ENCODE measurements around the gene SIRPG. TPM values are rescaled to one million over a fixed set of nuclear protein-coding genes. Genes with fewer than 3 reads are reported as not detected.
"Not testable (repeated sequence)": the region's sequence is repeated elsewhere in the genome, so short reads cannot be mapped to it uniquely, and the experiment has no call there.

SIRPG gene
- under 1 TPM in 3 of 4 donors, not detected in 1; 0.19 to 0.29 (median 0.20) TPM for total RNA-seq
- not detected for polyA plus RNA-seq
- long read RNA-seq, donor 1 = 0 reads
- long read RNA-seq, donor 2 = 0 reads
- long read RNA-seq, donor 3 = 0 reads
- long read RNA-seq, donor 4 = 0 reads

GRCh38 chr20:1657556-1658334 is at the start of gene SIRPG:
SIRPG (minus strand) TSS chr20:1657779; CDS start chr20:1657714, 65 bp downstream.
- ATAC-seq = no peak
- WGBS = 60% methylated on average over 5 of the region's 5 CpGs
- Histone ChIP-seq H3K4me1 (ENCODE audit: control insufficient read depth, insufficient read depth, low read length) (no peaks in the 10 kb centered on the region), H3K4me3 (ENCODE audit: low read length) (no peak within 1 kb of the TSS), H3K27me3 (ENCODE audit: control insufficient read depth, insufficient read depth) (no peaks in the 10 kb centered on the region), H3K9me3 (ENCODE audit: control insufficient read depth, low read length) (no peaks in the 10 kb centered on the region), H3K27ac (ENCODE audit: low read length) (no peak within 1 kb of the TSS)
- no peak for DNase-seq
- intact Hi-C loops (cut with DNase I) = no loop called here

GRCh38 chr20:1706887-1707286 is 49.3 kb upstream of the SIRPG start:
- H3K27ac ChIP-seq (ENCODE audit: low read length); H3K4me1 ChIP-seq (ENCODE audit: control insufficient read depth, insufficient read depth, low read length); DNase-seq; intact Hi-C loops (cut with DNase I); ATAC-seq; H3K9me3 ChIP-seq (ENCODE audit: control insufficient read depth, low read length); H3K4me3 ChIP-seq (ENCODE audit: low read length); H3K27me3 ChIP-seq (ENCODE audit: control insufficient read depth, insufficient read depth): not testable (repeated sequence)
- WGBS = 89% methylated on average over 13 of the region's 13 CpGs

DNA sequence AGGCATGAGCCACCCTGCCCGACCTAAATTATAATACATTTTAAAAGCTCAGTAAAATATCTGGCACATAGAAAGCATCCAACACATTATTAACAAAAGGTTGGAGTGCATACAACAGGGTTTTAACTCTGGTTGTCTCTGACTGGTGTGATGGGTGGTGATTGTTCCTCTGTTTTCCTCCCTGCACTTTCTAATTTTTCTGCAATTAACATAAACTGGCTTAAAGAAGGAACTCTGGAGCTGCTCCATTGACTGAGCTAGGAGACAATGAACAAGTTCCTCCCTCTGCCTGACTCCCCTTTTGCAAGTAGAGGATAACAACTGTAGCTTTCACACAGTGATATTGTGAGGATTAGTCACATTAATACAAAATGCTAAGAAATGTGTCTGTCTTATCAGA is 48.5 kb upstream of the SIRPG start:
- no peak overlapping the region for H3K27ac ChIP-seq (ENCODE audit: low read length)
- ATAC-seq (no peak), DNase-seq (no peak)
- intact Hi-C loops (cut with DNase I) = no loop called here
- no peak overlapping the region for H3K4me3 ChIP-seq (ENCODE audit: low read length)
- H3K27me3 ChIP-seq (ENCODE audit: control insufficient read depth, insufficient read depth) = no peaks in the 10 kb centered on the region
- H3K4me1 ChIP-seq (ENCODE audit: control insufficient read depth, insufficient read depth, low read length) = no peaks in the 10 kb centered on the region
- 70% methylated on average over 1 of the region's 1 CpG for WGBS
- no peaks in the 10 kb centered on the region for H3K9me3 ChIP-seq (ENCODE audit: control insufficient read depth, low read length)

DNA sequence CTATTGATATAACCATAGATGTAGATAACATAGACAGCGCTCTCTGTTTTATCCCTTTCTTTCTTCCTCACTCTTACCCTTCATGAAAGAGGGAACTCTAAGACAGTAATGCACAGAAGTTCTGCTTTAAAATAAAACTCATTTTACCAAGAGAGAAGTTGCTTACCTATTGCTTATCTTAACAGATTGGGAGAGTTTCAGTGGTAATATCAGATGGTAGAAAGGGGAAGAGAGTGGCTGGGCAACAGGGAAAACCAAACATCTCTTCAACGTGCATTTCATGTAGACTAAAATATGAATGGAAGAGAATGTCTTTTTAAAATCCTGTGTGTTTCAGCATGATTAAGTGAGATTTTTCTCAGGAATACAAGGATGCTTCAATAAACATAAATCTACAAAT is 45.3 kb upstream of the SIRPG start:
- Histone ChIP-seq H3K4me3 (ENCODE audit: low read length) (no peak overlapping the region), H3K4me1 (ENCODE audit: control insufficient read depth, insufficient read depth, low read length) (no peaks in the 10 kb centered on the region), H3K27ac (ENCODE audit: low read length) (no peak overlapping the region), H3K9me3 (ENCODE audit: control insufficient read depth, low read length) (no peaks in the 10 kb centered on the region), H3K27me3 (ENCODE audit: control insufficient read depth, insufficient read depth) (no peaks in the 10 kb centered on the region)
- DNase-seq (no peak), ATAC-seq (no peak)
- WGBS = 84% methylated on average over 2 of the region's 2 CpGs
- intact Hi-C loops (cut with DNase I) = no loop called here

GRCh38 chr20:1702328-1702727 is 44.7 kb upstream of the SIRPG start:
- no peaks in the 10 kb centered on the region for H3K4me1 ChIP-seq (ENCODE audit: control insufficient read depth, insufficient read depth, low read length)
- no peak overlapping the region for H3K27ac ChIP-seq (ENCODE audit: low read length)
- no peak for DNase-seq
- no peaks in the 10 kb centered on the region for H3K9me3 ChIP-seq (ENCODE audit: control insufficient read depth, low read length)
- intact Hi-C loops (cut with DNase I) = no loop called here
- no peak overlapping the region for H3K4me3 ChIP-seq (ENCODE audit: low read length)
- whole genome bisulfite sequencing = 66% methylated on average over 2 of the region's 2 CpGs
- H3K27me3 ChIP-seq (ENCODE audit: control insufficient read depth, insufficient read depth) = no peaks in the 10 kb centered on the region
- ATAC-seq = no peak

DNA sequence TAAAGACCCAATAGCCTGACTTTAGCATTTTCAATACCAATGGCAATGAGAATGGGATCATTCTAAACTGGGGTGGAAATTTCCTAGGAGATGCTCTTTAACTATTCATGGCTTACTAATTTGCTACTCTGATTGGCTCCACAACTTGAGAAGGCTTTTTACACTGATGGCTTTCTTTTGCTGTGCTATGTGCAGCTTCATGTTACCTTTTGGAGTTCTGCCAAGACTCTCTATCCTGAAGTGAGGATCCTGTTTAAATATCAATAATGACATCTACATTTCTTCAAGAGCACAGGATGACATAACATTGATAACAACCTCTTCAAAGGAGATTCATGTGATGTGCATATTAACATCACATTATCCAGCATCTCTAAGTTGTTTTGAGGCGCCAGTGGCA is 43.4 kb upstream of the SIRPG start:
- 65% methylated on average over 1 of the region's 1 CpG for WGBS

DNA sequence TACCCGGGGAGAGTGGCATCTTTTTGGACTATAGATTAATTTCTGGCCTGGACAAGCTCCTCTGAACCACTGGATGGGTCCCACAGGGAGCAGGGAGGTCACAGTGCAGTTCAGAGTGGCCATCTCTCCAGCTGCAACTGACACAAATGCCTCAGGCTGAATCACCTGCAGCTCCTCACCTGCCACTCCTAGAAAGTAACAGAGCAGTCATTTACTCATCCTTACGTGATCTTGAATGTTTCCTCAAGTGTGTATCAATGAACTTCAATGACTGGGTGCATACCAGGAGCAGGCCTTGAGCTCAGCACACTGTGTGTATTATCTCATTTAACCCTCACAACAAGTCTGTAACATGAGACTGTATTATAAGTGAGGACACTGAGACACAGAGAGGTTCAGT is 40.0 kb upstream of the SIRPG start:
- intact Hi-C loops (cut with DNase I) = no loop called here
- Histone ChIP-seq H3K27me3 (ENCODE audit: control insufficient read depth, insufficient read depth) (no peaks in the 10 kb centered on the region), H3K4me3 (ENCODE audit: low read length) (no peak overlapping the region), H3K9me3 (ENCODE audit: control insufficient read depth, low read length) (no peaks in the 10 kb centered on the region), H3K4me1 (ENCODE audit: control insufficient read depth, insufficient read depth, low read length) (no peaks in the 10 kb centered on the region), H3K27ac (ENCODE audit: low read length) (no peak overlapping the region)
- ATAC-seq = no peak
- DNase-seq = no peak
- 77% methylated on average over 2 of the region's 2 CpGs for WGBS

More for the DNA sequence above, 43.4 kb upstream of the SIRPG start:
- intact Hi-C loops (cut with DNase I) = no loop called here
- no peak overlapping the region for H3K4me3 ChIP-seq (ENCODE audit: low read length)
- H3K27ac ChIP-seq (ENCODE audit: low read length) = no peak overlapping the region
- H3K27me3 ChIP-seq (ENCODE audit: control insufficient read depth, insufficient read depth) = no peaks in the 10 kb centered on the region
- DNase-seq (no peak), ATAC-seq (no peak)
- H3K4me1 ChIP-seq (ENCODE audit: control insufficient read depth, insufficient read depth, low read length) = no peaks in the 10 kb centered on the region
- no peaks in the 10 kb centered on the region for H3K9me3 ChIP-seq (ENCODE audit: control insufficient read depth, low read length)

DNA sequence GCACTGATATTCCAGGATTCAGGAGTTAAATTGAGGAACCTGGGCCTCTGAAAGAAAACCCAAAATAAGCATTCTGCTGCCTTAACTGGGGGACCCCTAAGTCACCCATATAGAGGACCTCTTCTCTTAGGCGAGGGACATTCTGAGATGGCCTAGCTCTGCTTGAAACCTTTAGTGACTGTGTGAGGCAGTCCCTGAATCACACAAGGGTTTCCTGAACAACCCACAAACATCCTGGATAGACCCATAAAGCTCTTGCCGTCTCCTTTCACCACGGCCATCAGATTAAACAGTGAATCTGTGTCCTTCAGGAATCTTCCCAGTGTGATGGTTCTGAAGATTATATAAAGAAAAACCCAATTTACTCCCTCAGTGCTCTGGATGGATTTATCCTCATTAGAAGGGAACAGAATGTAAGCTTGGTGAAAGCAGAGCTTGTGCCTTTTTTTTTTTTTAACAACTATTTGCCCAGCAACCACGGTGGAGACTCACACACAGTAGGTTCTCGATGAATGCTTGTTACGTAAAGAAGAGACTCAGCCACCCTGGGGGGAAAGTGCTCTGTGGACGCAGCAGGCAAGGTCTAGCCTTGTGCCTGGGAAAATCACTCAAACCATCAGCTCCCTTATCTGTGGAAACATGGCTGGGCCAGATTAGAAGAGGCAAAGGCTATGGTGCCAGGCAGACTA is 39.1 kb upstream of the SIRPG start:
- Histone ChIP-seq H3K4me3 (ENCODE audit: low read length) (no peak overlapping the region), H3K27ac (ENCODE audit: low read length) (no peak overlapping the region), H3K9me3 (ENCODE audit: control insufficient read depth, low read length) (no peaks in the 10 kb centered on the region), H3K4me1 (ENCODE audit: control insufficient read depth, insufficient read depth, low read length) (no peaks in the 10 kb centered on the region), H3K27me3 (ENCODE audit: control insufficient read depth, insufficient read depth) (no peaks in the 10 kb centered on the region)
- 72% methylated on average over 7 of the region's 7 CpGs for WGBS
- intact Hi-C loops (cut with DNase I) = no loop called here
- ATAC-seq = no peak
- no peak for DNase-seq

GRCh38 chr20:1694672-1695071 is 37.1 kb upstream of the SIRPG start:
- H3K9me3 ChIP-seq (ENCODE audit: control insufficient read depth, low read length) = no peaks in the 10 kb centered on the region
- no peak for ATAC-seq
- no peak overlapping the region for H3K4me3 ChIP-seq (ENCODE audit: low read length)
- no peak overlapping the region for H3K27ac ChIP-seq (ENCODE audit: low read length)
- no peaks in the 10 kb centered on the region for H3K27me3 ChIP-seq (ENCODE audit: control insufficient read depth, insufficient read depth)
- WGBS = 59% methylated on average over 3 of the region's 3 CpGs
- no peaks in the 10 kb centered on the region for H3K4me1 ChIP-seq (ENCODE audit: control insufficient read depth, insufficient read depth, low read length)
- intact Hi-C loops (cut with DNase I) = no loop called here
- no peak for DNase-seq

DNA sequence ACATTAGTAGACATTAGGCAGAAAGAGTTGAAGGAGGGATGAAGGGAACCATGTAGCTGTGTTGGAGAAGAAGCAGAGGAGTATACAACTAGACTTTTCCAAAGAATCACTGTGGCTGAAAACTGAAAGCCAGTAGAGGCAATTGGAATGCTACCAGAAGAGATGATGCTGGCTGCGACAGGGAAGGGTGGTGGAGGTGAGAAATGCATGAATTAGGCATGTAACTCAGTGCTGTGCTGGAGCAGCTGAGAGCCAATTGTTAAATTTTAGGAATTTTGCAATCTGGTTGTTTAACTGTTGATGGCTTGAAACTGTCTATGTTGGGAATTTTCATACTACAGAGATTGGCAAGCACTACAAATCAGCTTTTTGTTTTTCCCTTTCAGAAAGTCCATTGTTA is 35.8 kb upstream of the SIRPG start:
- no peaks in the 10 kb centered on the region for H3K4me1 ChIP-seq (ENCODE audit: control insufficient read depth, insufficient read depth, low read length)
- no peaks in the 10 kb centered on the region for H3K27me3 ChIP-seq (ENCODE audit: control insufficient read depth, insufficient read depth)
- no peak for DNase-seq
- 29% methylated on average over 1 of the region's 1 CpG for WGBS
- no peak overlapping the region for H3K27ac ChIP-seq (ENCODE audit: low read length)
- intact Hi-C loops (cut with DNase I) = no loop called here
- no peak for ATAC-seq
- H3K4me3 ChIP-seq (ENCODE audit: low read length) = no peak overlapping the region
- no peaks in the 10 kb centered on the region for H3K9me3 ChIP-seq (ENCODE audit: control insufficient read depth, low read length)

DNA sequence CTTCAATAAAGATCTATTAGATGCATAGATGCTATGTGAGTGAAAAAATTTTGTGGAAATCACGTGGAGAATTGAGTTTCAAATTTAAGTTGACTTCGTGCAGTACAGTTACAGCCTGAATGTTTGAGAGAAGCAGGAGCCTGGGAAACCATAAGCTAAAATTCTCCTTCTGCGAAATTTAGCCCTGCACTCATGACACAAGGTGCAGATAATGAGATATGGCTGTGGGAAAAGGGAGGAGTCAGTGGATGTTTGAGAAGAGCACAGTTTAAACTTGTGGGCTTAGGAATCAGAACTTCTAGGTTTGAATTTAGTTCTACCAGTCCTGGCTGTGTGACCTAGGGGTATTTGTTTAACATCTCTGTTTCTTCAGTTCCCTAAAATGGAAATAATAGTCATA is 32.1 kb upstream of the SIRPG start:
- WGBS = 71% methylated on average over 3 of the region's 3 CpGs
- ATAC-seq = no peak
- DNase-seq = no peak
- H3K9me3 ChIP-seq (ENCODE audit: control insufficient read depth, low read length) = no peaks in the 10 kb centered on the region
- intact Hi-C loops (cut with DNase I) = no loop called here
- no peaks in the 10 kb centered on the region for H3K4me1 ChIP-seq (ENCODE audit: control insufficient read depth, insufficient read depth, low read length)
- no peak overlapping the region for H3K4me3 ChIP-seq (ENCODE audit: low read length)
- no peaks in the 10 kb centered on the region for H3K27me3 ChIP-seq (ENCODE audit: control insufficient read depth, insufficient read depth)
- H3K27ac ChIP-seq (ENCODE audit: low read length) = no peak overlapping the region

Data from right cardiac atrium (tissue), 5 donors.